NCI-H1105 treated with DMSO at 0.1 percent for 48 hours (cell line): ENCODE measurements around the gene SMAD5.

ENCODE experiments used
- DNase-seq: peaks from one replicate; lab custom pipeline; 2025; lab: John Stamatoyannopoulos, UW

Gene SMAD5

GRCh38 chr5:136115183-136115865 is 17.3 kb upstream of the SMAD5 start:
- DNase-seq, result no peak

- DNase-seq, result no peak
Measured at GRCh38 chr5:136120529-136120928, 12.1 kb upstream of the SMAD5 start.

- DNase-seq, result no peak
Measured at GRCh38 chr5:136123236-136123768, 9.3 kb upstream of the SMAD5 start.

- no peak for DNase-seq
Measured at GRCh38 chr5:136127560-136127959, 5.1 kb upstream of the SMAD5 start.

GRCh38 chr5:136128481-136128880 is 4.2 kb upstream of the SMAD5 start:
- no peak for DNase-seq

GRCh38 chr5:136129445-136129844 is 3.2 kb upstream of the SMAD5 start:
- DNase-seq, result no peak

- DNase-seq, result no peak
Measured at GRCh38 chr5:136130581-136130980, 2.1 kb upstream of the SMAD5 start.

GRCh38 chr5:136132087-136132486 is 558 bp upstream of the SMAD5 start:
- no peak for DNase-seq

GRCh38 chr5:136133222-136133921 is 727 bp downstream of the SMAD5 start:
- DNase-seq, result peak; percentile 20

- DNase-seq, result no peak
Measured at GRCh38 chr5:136133922-136134379, 1.3 kb downstream of the SMAD5 start.

GRCh38 chr5:136134653-136135052 is 2.0 kb downstream of the SMAD5 start:
- DNase-seq, result no peak

- no peak for DNase-seq
Measured at GRCh38 chr5:136135536-136135935, 2.9 kb downstream of the SMAD5 start.

GRCh38 chr5:136137497-136138220 is 5.0 kb downstream of the SMAD5 start:
- DNase-seq, result peak; percentile 5

- no peak for DNase-seq
Measured at GRCh38 chr5:136141561-136141960, 8.9 kb downstream of the SMAD5 start.

GRCh38 chr5:136143312-136143711 is 10.7 kb downstream of the SMAD5 start:
- DNase-seq, result no peak

- DNase-seq, result peak; percentile 3
Measured at GRCh38 chr5:136143763-136144162, 11.1 kb downstream of the SMAD5 start.

- no peak for DNase-seq
Measured at GRCh38 chr5:136145030-136145429, 12.4 kb downstream of the SMAD5 start.

- DNase-seq, result no peak
Measured at GRCh38 chr5:136146201-136146600, 13.6 kb downstream of the SMAD5 start.

- DNase-seq, result no peak
Measured at GRCh38 chr5:136147632-136148031, 15.0 kb downstream of the SMAD5 start.

- DNase-seq, result no peak
Measured at GRCh38 chr5:136149891-136150290, 17.2 kb downstream of the SMAD5 start.

- DNase-seq, result no peak
Measured at GRCh38 chr5:136153581-136154236, 21.1 kb downstream of the SMAD5 start.

GRCh38 chr5:136155078-136155477 is 22.4 kb downstream of the SMAD5 start:
- DNase-seq, result no peak
